NCI-H1092 treated with DMSO at 0.1 percent for 48 hours (cell line): ENCODE data around the gene ZNF416.
A peak's percentile ranks its signal among the peaks of the same experiment; 100 is the strongest.

ENCODE experiments used
- DNase-seq: peaks from one replicate; lab custom pipeline; 2025; lab: John Stamatoyannopoulos, UW

Gene ZNF416

DNA sequence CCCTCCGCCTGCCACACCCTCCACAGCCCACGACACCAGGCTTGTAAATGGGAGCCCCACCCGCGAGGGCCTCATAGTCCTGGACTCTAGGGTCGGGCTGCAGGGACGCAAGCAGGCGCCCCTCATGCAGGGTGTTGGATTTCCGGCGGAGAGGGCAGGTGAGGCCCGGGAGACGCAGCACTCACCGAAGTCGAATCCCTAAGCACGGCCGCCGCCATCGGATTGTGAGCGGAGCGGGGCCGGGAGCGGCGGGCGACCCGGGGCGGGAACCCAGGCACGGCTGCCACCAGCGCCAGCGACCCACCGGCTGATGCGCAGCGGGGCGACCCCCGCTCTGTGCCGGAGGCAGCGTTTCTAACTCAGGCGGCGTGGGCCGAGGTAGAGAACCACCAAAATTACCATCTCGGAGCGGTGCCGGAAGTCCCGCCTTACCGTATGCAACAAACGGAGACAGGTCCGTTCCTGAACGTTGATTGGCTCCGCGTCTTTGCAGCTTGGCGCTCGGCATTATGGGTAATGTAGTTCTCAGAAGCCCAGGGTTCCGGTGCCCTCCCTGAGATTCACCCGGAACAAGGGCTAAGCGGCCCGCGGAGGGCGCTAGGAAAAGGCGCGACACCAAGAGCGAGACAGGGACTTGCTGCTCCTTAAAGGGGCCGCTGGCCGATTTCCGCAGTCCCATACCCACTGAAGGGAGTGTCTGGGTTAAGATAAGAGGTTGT, at the start of gene ZNF416:
Gene ZNF416 (minus strand): TSS at position 425 of the 719 bp plus-strand sequence. CDS start 207 bp downstream, at position 218.
- peak; percentile 94 for DNase-seq

DNA sequence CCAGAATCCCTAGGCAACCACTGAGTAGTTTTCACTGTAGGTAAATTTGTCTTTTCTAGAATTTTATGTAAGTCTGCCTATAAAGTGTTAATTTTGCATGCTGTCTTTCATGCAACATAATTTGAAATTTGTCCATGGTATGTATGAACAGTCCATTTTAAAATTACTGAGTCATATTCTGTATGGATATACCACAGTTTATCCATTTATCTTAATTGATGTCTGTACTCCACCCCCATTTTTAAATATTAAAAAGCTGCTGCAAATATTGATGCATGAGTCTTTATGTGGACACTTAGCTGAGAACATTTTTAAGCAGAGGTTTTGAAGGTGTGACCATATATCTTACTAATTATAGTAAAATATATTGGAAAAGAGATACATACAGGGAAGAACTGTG, 44.4 kb upstream of the ZNF416 start:
- DNase-seq: no peak

DNA sequence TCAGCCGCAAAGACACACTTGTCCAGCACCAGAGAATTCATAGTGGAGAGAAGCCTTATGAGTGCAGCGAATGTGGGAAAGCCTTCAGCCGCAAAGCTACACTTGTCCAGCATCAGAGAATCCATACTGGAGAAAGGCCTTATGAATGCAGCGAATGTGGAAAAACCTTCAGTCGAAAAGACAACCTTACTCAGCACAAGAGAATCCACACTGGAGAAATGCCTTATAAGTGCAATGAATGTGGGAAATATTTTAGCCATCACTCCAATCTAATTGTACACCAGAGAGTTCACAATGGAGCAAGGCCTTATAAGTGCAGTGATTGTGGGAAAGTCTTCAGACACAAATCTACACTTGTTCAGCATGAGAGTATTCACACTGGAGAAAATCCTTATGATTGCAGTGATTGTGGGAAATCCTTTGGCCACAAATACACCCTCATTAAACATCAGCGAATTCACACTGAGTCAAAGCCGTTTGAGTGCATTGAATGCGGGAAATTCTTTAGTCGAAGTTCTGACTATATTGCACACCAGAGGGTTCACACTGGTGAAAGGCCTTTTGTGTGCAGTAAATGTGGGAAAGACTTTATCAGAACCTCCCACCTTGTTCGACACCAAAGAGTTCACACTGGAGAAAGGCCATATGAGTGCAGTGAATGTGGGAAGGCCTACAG, 42.1 kb upstream of the ZNF416 start:
- DNase-seq: no peak

DNA sequence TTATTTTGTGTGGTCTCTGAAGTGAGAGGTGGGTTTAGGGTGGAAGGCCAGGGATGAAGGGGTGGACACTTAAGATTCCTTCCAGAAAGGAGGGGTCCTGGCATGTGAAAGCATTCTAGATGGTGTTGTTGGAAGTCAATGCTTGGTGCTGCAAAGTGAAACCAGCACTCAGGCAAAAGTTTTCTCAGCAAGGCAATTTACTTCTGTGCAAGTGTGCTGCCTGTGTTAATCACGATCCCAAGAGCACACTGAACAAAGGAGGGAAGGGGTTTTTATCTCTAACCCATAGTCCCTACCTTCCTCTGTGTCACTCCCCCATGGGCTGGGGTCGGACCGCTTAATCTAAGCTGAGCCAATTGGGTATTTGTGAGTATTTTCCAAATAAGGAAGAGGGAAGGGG, 36.6 kb upstream of the ZNF416 start:
- DNase-seq: no peak

DNA sequence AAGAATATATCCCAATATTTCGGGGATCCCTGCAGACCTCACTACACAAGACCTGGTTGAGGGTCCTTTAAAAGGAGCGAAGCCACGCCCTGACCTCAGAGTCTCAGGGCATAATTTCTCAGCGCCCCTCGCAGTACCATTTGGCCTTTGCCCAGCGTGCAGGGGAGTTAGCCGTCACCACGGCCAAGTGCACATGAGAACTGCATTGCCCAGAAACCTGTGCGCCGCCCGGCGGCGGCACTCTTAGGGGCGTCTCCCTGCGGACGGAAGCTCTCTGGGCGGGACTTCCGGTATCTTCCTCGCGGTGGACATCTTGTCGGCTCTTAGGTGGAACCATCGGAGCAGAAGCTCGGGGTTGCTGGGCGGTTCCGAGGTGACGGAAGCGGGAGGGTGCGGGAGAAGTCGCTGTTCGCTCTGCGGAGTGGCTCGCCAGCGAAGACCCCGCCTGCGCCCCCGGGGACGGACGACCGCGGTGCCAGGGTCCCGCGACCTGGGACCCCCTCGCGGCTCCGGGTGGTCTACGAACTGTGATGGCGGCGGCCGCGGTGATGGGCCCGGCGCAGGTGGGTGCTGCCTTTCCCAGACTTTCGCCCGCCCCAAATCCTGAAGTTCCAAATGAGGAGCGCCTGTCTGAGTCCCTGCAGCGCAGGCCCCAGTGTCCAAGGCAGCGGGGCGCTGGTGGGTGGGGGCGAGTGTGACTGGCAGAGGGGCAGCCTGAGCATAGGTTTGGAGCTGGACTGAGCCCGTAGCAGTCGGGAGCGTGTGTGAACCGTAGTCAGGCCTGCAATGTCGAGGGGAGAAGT, 35.4 kb upstream of the ZNF416 start, which contains the start of gene ZNF134:
Gene ZNF134 (plus strand): TSS at position 302 of the 803 bp plus-strand sequence. CDS start 5,227 bp downstream, outside the sequence.
- DNase-seq: peak; percentile 76

DNA sequence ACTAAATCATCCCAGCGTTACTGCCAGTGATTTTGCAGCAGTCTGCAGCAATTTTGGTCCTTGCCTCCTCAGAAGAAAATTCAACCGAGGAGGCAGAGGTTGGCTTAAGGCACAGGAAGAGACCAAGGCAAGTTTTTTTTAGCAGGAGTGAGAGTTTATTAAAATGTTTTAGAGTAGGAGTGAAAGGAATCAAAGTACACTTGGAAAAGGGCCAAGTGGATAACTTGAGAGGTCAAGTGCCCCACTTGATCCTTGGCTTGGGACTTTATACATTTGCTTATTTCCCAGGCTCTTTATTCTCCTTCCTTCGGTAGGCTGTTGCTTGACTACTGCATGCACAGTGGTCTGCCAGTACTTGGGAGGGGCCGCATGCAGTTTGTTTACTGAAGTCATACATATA, 32.4 kb upstream of the ZNF416 start:
- no peak for DNase-seq

DNA sequence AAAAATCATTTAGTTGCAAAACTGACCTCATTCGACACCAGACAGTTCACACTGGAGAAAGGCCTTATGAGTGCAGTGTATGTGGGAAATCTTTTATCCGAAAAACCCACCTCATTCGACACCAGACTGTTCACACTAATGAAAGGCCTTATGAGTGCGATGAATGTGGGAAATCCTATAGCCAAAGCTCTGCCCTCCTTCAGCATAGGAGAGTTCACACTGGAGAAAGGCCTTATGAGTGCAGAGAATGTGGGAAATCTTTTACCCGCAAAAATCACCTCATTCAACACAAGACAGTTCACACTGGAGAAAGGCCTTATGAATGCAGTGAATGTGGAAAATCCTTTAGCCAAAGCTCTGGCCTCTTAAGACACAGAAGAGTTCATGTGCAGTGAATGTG, 28.2 kb upstream of the ZNF416 start:
- no peak for DNase-seq

DNA sequence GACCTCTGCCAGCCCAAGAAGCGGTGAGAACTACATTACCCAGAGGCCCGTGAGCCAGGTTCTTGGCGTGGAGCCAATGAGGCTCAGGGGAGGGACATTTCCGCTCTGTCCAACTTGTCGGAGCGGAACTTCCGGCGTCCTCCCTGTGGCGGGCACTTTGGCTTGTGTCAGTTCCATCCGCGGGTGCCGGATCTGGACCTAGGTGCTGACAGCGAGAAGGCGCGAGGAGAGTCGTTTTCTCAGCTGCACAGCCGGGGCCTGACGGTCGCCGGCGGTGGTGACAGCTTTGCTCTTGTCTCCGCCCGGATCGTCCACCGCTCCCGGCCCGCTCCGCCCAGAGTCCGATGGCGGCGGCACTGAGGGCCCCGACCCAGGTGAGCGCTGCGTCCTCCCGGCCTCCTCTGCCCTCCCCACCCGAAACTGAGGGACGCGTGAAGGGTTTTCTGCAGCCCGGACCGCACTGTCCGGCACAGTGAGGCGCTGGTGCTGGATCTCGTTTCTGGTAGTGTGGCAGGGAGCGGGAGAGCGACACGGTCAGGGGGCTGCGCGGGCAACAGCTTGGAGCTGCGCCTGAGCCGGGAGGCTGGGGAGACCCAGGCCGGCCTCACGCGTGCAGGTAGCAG, 21.2 kb upstream of the ZNF416 start, which contains the start of gene ZNF530:
Gene ZNF530 (plus strand): TSS at position 125 of the 623 bp plus-strand sequence. CDS start 4,461 bp downstream, outside the sequence.
- peak; percentile 72 for DNase-seq

DNA sequence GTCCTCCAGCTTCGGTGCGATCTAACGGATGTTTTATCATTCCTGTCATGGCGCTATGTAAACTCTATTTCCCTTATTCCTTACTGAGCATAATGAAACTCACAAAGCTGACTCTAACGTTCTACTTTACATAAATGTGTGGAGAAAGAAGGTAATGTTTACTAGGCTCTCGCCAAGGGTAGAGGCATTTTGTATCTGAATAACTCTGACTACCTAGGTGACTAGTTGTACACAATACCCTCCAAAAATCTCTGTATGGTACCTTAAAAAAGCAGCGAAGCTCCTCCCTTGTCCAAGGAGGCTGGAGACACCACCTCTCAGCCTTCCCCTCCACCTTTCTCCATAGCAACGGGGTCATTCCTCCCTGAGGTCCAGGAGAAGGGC, 20.7 kb upstream of the ZNF416 start:
- no peak for DNase-seq

DNA sequence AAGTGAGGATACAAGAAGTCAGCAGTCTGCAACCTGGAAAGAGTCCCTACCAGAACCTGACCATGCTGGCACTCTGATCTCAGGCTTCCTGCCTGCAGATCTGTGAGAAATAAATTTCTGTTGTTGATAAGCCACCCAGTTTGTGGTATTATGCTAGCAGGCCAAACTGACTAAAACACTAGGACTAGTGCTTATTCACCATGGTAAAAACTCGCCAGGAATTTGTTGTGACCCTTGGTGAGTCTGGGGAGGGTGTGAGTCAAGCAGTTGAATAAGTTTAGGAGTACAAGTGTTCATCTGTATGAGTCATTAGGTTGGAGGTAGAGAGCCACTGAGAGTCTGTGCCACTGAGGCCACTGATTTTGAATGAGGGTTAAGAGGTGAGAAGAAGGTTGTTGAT, 8.8 kb upstream of the ZNF416 start:
- no peak for DNase-seq

DNA sequence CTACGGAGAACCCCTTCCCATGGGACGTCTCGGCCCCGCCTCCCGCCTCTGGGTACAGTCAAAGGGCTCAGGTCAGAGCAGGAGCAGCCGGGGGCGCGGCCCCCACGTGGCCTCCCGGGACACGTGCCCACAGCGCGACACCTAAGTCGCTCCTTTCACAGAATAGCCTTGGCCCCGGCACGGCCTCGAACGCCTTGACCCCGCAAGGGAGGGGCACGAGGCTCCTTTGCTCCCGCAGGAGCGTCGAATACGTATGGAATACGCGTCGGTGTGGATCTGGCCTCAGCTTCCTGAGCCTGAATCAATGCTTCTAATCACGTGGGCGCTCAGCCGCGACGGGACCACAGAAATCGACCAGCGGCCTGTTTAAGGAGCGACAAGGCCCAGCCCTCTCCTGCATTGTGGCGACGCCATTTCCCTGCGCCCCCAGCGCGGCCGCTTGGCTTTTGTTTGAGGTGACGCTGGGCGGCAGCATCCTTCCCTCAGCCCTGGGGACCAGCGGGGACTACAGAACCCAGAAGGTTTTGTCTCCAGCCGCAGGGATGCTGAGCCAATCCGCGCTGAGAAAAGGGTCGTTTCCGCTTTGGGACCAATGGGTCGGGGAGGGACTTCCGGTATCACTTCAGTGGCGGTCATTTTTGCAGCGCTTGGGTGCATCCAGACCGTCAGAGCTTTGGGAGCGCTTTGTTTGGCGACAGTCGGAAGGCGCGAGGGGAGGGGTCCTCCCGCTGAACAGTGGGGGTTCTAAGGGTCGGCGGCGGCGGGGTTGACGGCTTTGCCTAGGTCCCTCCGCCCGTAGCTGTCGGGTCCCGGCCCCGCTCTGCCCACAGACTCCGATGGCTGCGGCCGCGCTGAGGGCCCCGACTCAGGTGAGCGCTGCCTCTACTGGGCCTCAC, 5.1 kb upstream of the ZNF416 start, which contains the start of gene ZIK1:
Gene ZIK1 (plus strand): TSS at position 625 of the 896 bp plus-strand sequence. CDS start 212 bp downstream, at position 837.
- DNase-seq: peak; percentile 88

DNA sequence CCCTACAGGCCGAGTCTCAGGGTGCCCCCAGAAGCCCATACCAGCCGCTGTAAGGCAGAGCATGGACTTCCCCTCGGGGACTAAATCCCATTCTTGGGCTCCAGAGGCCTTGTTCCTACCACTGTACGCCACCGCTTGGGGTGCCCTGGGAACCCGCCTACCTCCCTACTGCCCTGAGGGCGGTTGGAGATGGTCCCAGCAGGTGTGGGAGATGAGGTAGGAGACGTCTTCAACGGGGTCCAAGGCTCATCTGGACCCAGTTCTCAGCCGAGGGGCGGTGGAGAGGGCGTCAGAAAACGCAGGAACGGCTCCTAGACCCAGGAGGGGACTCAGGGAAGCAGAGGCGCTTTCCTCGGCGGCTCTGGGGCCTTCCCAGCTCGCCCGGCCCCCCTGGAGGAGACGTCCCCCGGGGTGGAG, 4.4 kb upstream of the ZNF416 start:
- no peak for DNase-seq

DNA sequence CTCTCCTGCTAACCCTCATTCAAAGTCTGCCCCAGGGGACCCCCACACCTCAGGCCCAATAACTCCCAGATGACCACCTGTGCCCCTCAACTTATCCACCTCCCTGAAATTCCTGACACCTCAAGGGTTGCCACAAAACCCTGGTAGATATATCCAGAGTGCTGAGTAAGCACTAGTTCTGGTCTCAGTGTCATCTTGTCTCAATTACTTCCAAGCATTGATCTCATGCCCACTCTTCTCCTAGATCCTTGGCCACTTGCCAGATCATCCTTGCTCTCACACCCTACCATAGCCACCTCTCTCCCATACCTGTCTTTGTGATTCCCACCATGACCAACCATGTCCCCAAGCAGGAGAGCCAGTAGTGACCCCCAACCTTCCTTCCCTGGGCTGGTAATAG, 2.0 kb downstream of the ZNF416 start:
- DNase-seq: no peak

DNA sequence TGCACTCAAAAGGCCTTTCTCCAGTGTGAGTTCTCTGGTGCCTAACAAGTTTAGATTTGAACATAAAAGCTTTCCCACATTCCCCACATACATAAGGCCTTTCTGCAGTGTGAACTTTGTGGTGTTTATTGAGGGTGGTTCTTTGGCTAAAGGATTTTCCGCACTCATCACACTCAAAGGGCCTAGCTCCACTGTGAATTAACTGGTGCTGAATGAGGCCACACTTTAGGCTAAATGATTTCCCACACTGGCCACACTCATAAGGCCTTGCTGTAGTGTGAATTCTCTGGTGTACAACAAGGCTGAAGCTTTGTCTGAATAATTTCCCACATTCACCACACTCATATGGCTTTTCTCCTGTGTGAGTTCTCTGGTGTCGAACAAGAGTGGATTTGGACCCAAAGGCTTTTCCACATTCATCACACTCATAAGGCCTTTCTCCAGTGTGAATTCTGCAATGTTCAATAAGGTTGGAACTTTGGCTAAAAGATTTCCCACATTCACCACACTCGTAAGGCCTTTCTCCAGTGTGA, 6.2 kb downstream of the ZNF416 start:
- no peak for DNase-seq

DNA sequence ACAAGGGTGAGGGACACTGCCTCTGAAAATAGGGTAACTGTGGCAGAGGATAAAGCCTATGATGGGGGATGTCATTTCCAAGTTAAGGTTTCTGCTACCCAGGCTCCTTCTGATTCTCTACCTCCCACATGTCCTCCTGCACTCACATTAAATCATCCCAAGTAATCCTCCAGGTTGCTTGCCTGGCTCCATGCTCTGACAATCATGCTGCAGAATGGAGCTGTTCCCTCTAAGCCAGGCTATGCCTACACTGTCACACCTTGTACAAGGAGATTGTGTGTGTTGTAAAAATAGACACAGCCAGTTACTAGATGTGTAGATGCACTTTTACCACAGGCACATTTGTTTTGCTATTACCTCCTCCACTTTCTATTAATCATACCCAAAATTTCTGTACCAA, 8.0 kb downstream of the ZNF416 start:
- no peak for DNase-seq

DNA sequence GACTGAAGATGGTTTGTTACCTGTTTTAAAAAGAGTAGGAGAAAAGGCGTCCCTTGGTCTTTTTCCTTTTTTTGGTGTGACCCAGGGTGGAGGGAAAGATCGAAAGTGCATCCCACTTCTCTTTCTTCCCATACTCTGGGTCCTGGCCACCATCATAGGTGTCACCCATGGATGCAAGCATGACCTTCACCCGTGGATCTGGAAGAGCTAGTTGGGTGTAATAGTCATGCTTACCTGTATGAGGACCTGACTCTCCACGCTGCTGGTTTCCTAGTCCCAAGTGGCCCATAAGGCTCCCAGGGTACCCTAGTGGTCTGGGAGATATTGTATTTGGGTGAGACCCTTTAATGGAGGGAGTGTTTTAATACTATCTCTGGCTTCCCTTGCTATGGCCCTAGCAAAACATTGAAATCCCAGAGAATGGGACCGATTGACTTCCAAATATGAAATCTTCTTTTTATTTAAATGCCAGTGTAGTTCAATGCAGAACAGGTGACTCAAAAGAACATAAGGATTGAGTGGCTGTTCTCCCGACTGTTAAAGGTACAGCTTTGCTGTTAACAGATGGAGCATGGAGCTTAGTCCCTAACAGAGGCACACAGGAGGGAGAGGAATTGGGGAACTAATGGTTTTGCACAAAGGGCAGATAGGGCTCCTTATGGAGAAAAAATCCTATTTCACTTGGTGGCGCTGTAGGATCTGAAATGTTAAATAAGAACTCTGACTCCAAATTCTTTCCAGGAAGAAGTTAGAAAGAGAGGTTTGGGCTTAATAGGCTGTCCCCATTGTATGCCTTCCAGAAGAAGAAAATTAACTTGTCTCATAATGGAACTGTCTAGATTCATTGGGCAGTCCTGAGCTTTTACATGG, 12.1 kb downstream of the ZNF416 start:
- DNase-seq: no peak

DNA sequence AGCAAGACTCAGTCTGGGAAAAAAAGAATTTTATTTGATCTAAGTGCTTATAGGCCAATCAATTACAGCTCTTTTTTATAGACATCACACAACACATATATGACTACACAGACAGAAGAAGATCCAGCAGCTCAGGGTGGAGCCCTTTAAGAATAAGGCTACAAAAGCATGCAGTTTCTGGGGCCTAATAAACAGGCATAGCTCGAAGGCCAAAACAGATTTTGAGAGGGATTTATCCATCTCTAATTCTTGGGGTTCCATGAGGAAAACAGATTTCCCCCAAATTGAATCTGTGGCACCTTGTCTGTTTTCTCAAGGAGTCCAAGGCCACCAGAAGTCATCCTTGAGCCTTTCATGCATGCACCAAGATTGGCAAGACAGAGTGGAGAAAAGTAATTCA, 15.2 kb downstream of the ZNF416 start:
- no peak for DNase-seq

DNA sequence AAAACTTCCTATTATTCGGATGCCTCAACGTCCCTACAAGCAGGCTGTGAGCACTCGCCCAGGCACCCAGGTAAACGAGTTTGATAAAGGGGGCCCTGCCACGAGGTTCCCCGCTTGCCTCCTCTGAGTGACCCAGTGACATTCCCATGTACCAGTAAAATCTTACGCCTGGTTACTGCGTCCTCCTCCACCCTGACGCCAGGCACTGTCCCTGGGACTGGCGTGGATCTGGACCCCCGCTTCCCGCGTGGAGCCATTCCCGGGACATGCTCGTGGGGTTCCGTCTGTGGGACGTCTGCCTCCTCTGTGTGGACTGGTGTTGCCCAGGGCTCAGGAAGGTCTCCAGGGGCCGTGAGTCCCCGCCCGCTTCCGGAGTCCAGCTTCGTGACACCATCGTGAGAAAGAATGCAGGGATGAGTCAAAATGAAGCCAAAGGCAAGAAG, 18.6 kb downstream of the ZNF416 start:
- DNase-seq: no peak

DNA sequence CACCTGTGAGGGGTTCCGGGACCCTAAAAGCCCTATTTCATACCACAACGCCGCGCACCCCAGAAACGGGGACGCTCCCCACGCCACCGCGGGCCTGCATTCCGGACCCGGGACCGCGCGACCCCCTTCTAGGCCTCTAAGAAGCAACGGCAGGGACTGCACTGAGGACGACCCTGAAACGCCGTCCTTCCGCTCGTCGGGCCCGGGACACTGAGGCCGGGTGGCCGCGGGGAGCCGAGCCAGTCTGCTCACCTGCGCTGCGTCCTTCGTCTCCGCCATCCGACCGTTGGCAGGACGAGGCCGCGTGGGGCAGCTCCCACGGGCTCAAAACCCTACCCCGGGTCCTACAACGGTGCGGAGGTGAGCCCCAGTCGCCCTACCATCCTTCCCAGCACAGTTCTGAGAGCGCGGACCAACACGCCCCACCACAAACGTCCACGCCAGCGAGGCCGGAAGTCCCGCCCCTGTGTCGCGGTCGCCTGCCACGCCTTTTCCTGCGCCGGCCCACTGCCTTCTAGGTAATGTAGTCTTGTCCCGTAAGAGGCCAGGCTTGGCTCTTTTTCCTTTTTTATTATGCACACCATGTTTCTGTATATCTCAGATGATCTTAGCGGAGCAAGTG, 19.2 kb downstream of the ZNF416 start, which contains the start of gene ZNF550:
Gene ZNF550 (minus strand): TSS at position 460 of the 622 bp plus-strand sequence. CDS start 181 bp downstream, at position 279.
- peak; percentile 77 for DNase-seq
